Urinary bladder (tissue), 4 donors: Measurements from ENCODE around the gene ANKRD40CL. TPM values are rescaled to one million over a fixed set of nuclear protein-coding genes. Genes with fewer than 3 reads are reported as not detected.

Experiments used
- DNase-seq: peaks from one replicate; pipeline ENCODE4 v3.0.0-alpha.2; 2015; ENCODE audit errors: extremely low spot score
- H3K27ac ChIP-seq: one replicate; pipeline ENCODE4 v1.5.1; 2013; ENCODE audit warnings: low read depth, mild to moderate bottlenecking, moderate library complexity
- H3K36me3 ChIP-seq: one replicate; pipeline ENCODE4 v1.6.1; 2013; ENCODE audit warnings: mild to moderate bottlenecking, moderate library complexity; ENCODE audit not compliant: insufficient read depth
- H3K4me1 ChIP-seq: one replicate; pipeline ENCODE4 v1.6.1; 2013; ENCODE audit warnings: mild to moderate bottlenecking, moderate library complexity; ENCODE audit not compliant: insufficient read depth
- H3K4me3 ChIP-seq: one replicate; pipeline ENCODE4 v1.5.1; 2013; ENCODE audit warnings: low read depth, low read length
- WGBS: extraction: QIAGEN DNeasy Blood & Tissue Kit; methylation state at CpG from one replicate; pipeline ENCODE4 v1.1.7; 2013; 5-methylcytosine and 5-hydroxymethylcytosine counted together
- polyA plus RNA-seq: library from polyadenylated mRNA; stranded (reverse); fragments of 200-250 nt; gene quantifications from one replicate; pipeline ENCODE4 v1.2.3, GENCODE V29; 2013
- total RNA-seq: library from RNA; depleted of rRNA; stranded (reverse); fragments of >200 nt; gene quantifications from one replicate; pipeline ENCODE4 v1.2.3, GENCODE V29; 2014
- donor health status: healthy with polysubstance abuse.
- donor health status: healthy.

The ANKRD40CL gene
- total and polyA plus RNA-seq, 2 donors, result not detected

DNA sequence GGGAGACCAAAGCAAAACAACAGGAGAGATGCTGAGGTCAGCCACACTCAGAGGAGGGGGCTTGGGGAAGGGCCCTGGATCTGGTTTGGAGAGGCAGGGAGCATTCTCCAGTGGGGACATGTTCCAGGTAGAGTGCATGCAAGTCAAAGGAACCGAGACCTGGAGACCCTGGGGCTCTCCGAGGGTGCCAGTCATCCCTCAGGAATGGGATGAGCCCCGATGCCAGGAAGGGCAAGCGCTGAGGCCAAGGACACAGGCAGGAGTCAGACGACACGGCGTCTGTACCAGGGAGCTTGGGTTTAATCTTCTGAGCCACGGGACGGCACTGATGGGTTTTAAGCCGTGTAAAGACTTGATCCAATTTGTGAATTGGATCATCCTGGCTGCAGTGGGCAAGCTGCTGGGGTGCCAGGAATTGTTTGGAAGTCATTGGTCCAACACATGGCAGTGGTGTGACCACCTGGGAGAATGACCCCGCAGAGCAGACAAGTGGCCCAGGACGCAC, 32.9 kb upstream of the ANKRD40CL start:
- H3K36me3 ChIP-seq, result no peaks in the 10 kb centered on the region
- H3K27ac ChIP-seq, result no peak overlapping the region
- 92% methylated on average over 12 of the region's 12 CpGs for WGBS
- H3K4me1 ChIP-seq, result no peaks in the 10 kb centered on the region
- DNase-seq, result no peak
- H3K4me3 ChIP-seq, result no peak overlapping the region

DNA sequence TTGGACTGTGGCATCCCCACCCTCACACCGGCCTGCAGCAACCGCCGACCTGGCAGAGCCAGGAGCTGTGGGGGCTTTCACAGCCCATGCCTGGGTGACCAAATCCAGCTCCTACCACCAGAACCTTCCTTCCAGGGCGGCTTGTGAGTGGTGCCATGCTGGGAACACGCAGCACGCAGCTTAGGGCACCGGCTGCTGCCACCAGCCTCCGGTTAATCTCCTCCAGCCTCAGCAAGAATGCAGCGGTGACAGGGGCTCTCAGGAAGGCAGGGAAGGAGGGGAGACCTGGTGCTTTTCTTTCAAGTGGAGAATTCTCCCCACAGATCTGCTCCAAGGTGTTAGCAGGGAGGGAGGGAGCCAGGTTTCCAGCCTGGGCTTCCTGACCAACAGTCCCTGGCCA, 32.3 kb upstream of the ANKRD40CL start:
- DNase-seq, result no peak
- no peak overlapping the region for H3K4me3 ChIP-seq
- 82% methylated on average over 9 of the region's 9 CpGs for WGBS
- H3K36me3 ChIP-seq, result no peaks in the 10 kb centered on the region
- H3K27ac ChIP-seq, result no peak overlapping the region
- no peaks in the 10 kb centered on the region for H3K4me1 ChIP-seq

- H3K36me3 ChIP-seq, result no peaks in the 10 kb centered on the region
- DNase-seq, result peak; percentile 25
- no peaks in the 10 kb centered on the region for H3K4me1 ChIP-seq
- no peak overlapping the region for H3K4me3 ChIP-seq
- whole genome bisulfite sequencing, result 90% methylated on average over 19 of the region's 19 CpGs
- H3K27ac ChIP-seq, result peak overlapping the region; percentile 11
These were observed 31.3 kb upstream of the ANKRD40CL start for GRCh38 chr17:50798424-50799288.

GRCh38 chr17:50797135-50797810, 30.0 kb upstream of the ANKRD40CL start:
- Histone ChIP-seq H3K27ac (no peak overlapping the region), H3K4me3 (no peak overlapping the region), H3K36me3 (no peaks in the 10 kb centered on the region), H3K4me1 (no peaks in the 10 kb centered on the region)
- WGBS, result 37% methylated on average over 11 of the region's 11 CpGs
- no peak for DNase-seq

DNA sequence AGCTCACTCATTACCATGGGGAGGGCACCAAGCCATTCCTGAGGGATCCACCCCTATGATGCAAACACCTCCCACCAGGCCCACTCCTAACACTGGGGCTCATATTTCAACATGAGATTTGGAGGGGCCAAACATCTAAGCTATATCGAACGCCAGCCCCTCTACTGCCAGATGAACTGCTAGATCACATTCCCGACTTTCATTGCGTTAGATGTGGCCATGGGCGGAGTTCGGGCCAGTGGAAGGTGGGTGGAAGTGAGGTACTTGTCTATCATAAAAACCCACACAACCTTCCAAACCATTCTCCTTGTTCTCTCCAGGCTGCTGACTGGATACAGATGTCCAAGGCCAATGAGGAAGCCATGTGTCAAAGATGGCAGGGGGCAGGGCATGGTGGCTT, 27.0 kb upstream of the ANKRD40CL start:
- H3K4me3 ChIP-seq, result no peak overlapping the region
- DNase-seq, result no peak
- no peaks in the 10 kb centered on the region for H3K4me1 ChIP-seq
- no peak overlapping the region for H3K27ac ChIP-seq
- 76% methylated on average over 6 of the region's 6 CpGs for WGBS
- H3K36me3 ChIP-seq, result no peaks in the 10 kb centered on the region

DNA sequence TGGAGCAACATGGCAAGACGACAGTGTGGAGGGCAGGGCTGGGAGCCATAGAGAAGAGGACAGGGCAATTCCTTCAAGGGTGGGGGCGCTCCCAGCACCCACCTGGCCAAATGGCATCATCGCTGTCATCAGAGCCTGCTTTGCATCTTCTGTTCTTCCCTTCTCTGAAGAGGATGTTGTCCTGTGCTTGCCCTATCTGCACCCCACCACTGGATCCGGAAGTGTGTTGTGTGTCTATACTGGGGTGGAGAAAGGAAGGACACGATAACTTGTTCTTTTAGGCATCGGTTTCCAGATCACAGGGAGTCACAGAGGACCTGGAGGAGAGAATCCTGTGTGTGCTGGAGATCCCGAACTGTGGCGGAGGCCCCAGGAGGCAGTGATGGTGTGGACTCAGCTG, 25.7 kb upstream of the ANKRD40CL start:
- 93% methylated on average over 8 of the region's 8 CpGs for WGBS
- no peak overlapping the region for H3K4me3 ChIP-seq
- no peaks in the 10 kb centered on the region for H3K36me3 ChIP-seq

DNA sequence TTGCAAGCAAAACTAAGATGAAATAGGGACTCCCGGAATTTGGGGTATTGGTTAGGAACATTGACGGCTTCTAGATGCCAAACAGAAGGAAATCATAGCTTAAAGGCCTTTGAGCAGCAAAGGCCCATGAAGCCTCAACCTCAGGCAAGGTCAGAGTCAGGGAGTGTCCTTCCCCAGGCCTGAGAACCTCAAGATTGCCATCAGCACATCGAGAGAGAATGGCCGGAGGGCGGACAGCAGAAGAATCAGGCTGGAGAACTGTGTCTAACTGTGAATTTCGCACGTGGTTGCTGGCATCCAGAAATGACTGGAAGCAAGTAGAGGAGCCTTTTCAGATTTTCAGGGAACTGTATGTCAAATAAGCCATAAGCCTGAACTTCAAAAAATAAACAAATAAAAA, 24.8 kb upstream of the ANKRD40CL start:
- 90% methylated on average over 7 of the region's 7 CpGs for WGBS

More for the DNA sequence above, 25.7 kb upstream of the ANKRD40CL start:
- Histone ChIP-seq H3K4me1 (no peaks in the 10 kb centered on the region), H3K27ac (no peak overlapping the region)
- no peak for DNase-seq

GRCh38 chr17:50790618-50791017, 23.3 kb upstream of the ANKRD40CL start:
- H3K4me1 ChIP-seq, result no peaks in the 10 kb centered on the region
- no peak for DNase-seq
- no peak overlapping the region for H3K27ac ChIP-seq
- H3K36me3 ChIP-seq, result no peaks in the 10 kb centered on the region
- no peak overlapping the region for H3K4me3 ChIP-seq
- whole genome bisulfite sequencing, result 73% methylated on average over 6 of the region's 6 CpGs

More for the DNA sequence above, 24.8 kb upstream of the ANKRD40CL start:
- Histone ChIP-seq H3K4me3 (no peak overlapping the region), H3K36me3 (no peaks in the 10 kb centered on the region), H3K4me1 (no peaks in the 10 kb centered on the region), H3K27ac (no peak overlapping the region)
- DNase-seq, result no peak

DNA sequence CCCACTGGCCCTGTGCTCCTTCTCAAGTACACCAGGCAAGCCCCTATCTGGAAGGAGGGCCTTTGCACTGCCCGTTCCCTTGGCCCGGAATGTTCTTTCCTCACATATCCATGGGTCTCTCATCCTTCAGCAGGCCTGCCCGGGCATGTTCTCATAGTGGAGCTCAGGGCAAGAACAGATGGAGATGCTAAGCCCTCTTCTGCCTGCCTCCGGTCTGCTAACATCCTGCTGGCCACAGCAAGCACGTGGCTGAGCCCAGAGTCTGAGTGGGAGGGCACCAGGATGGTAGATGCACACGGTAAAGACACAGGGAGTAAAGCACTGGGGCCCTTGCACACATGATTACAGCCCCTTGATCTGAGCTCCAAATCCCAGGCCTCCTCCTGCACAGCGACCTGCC, 19.8 kb upstream of the ANKRD40CL start:
- DNase-seq, result no peak
- WGBS, result 84% methylated on average over 7 of the region's 7 CpGs
- Histone ChIP-seq H3K4me3 (no peak overlapping the region), H3K36me3 (no peaks in the 10 kb centered on the region), H3K4me1 (no peaks in the 10 kb centered on the region), H3K27ac (no peak overlapping the region)

DNA sequence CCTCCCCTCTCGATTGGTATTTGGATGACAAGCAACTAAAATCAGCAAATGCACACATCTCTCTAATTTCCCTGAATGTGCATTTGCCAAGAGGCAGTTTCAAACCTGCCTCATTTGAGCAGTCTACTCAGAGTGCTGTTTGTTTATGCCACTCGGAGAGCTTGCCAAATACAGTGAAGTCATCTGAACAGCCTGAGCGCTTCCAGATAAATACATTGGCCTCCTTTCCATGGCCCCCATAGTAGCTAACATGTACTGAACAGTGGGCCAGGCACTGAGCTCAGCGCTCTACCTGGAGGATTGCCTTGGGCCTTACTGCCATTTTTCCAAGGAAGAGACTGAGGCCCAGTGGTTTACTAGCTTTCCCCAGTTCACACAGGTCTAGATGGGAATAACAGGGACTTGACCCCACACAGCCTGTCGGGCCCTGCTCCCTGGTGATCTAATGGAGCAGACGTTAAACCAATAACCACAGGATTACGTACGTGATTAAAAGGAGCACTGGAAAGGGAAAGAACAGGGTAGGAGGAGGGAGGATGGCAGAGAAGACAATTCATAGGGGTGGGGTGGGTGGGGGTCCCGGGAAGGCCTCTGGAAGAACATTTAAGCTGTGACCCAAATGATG, 18.7 kb upstream of the ANKRD40CL start:
- 34% methylated on average over 9 of the region's 9 CpGs for WGBS
- H3K36me3 ChIP-seq, result no peaks in the 10 kb centered on the region
- H3K27ac ChIP-seq, result peak overlapping the region; percentile 58
- H3K4me1 ChIP-seq, result no peaks in the 10 kb centered on the region
- peak; percentile 72 for DNase-seq
- H3K4me3 ChIP-seq, result no peak overlapping the region

DNA sequence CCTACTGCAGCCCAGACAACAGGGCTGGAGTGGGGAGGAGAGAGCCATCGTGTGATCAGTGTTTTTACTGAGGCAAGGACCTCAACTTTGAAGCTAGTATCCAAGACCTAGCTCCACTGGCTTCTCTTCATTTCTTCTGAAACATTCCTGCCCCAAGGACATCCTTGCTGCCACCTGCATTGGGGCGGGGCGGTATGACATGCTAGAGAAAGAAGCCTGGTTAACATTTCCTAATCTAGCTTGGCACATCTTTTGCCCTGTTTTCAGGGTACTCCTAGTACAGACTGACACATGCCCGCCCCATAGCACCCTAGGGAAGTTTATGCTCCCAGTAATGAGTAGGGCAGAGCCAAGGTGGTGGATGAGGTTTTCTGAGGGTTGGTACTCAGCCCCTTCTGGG, 17.8 kb upstream of the ANKRD40CL start:
- 62% methylated on average over 4 of the region's 4 CpGs for WGBS
- Histone ChIP-seq H3K27ac (no peak overlapping the region), H3K36me3 (no peaks in the 10 kb centered on the region), H3K4me3 (no peak overlapping the region), H3K4me1 (no peaks in the 10 kb centered on the region)
- no peak for DNase-seq

GRCh38 chr17:50783905-50784304, 16.6 kb upstream of the ANKRD40CL start:
- WGBS, result 91% methylated on average over 2 of the region's 2 CpGs
- Histone ChIP-seq H3K4me1 (no peaks in the 10 kb centered on the region), H3K4me3 (no peak overlapping the region), H3K27ac (no peak overlapping the region), H3K36me3 (no peaks in the 10 kb centered on the region)
- DNase-seq, result no peak

DNA sequence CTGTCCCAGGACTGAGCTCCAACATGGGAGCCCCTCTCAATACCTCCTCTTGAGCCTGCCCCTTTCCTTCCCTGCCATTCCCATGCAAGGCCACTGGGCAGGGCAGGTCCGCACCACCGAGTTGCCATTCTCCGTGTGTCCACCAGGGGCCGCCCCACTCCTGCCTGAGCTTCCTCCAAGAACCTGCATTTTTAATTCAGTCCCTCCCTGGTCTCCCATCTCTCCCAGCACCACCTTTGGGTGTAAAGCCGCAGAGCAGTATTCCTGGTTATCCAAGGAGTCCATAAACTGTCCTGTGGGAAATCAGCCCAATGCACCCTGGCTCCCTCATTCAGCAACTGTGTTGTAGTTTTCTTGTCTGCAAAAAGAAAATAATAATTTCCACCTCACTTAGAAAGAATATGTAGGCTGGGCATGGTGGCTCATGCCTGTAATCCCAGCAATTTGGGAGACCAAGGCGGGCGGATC, 15.9 kb upstream of the ANKRD40CL start:
- Histone ChIP-seq H3K4me1 (no peaks in the 10 kb centered on the region), H3K36me3 (no peaks in the 10 kb centered on the region), H3K4me3 (no peak overlapping the region), H3K27ac (no peak overlapping the region)
- DNase-seq, result peak; percentile 40
- 24% methylated on average over 7 of the region's 7 CpGs for WGBS
